K562 (cell line): ENCODE results near the gene TMEM131. TPM values are rescaled to one million over a fixed set of nuclear protein-coding genes. Genes with fewer than 3 reads are reported as not detected.

Experiments
- BCL6 ChIP-seq: fragments of 250-450 bp; sonication (Bioruptor Pico); IDR thresholded peaks from 2 replicates; pipeline ENCODE4 v1.4.0; 2020
- CHD7 ChIP-seq: fragments of 200-600 bp; sonication (generic); IDR thresholded peaks from one replicate; pipeline ENCODE4 v1.6.1; 2012; ENCODE audit warnings: mild to moderate bottlenecking, low read depth, low read length, inconsistent platforms
- ILK ChIP-seq: fragments of 450-650 bp; IDR thresholded peaks from 2 replicates; pipeline ENCODE4 v1.6.1; 2016; ENCODE audit warnings: missing genetic modification characterization, low read depth, mild to moderate bottlenecking, missing compliant biosample characterization, moderate library complexity, borderline replicate concordance
- NCOA4 ChIP-seq: fragments of 450-650 bp; IDR thresholded peaks from 2 replicates; pipeline ENCODE4 v1.6.1; 2018; ENCODE audit warnings: mild to moderate bottlenecking; ENCODE audit not compliant: partially characterized antibody
- NFE2L1 ChIP-seq: fragments of 450-650 bp; IDR thresholded peaks from 2 replicates; pipeline ENCODE4 v1.6.1; 2016; ENCODE audit warnings: missing genetic modification characterization, low read depth, mild to moderate bottlenecking, missing compliant biosample characterization, moderate library complexity, borderline replicate concordance
- RBM15 ChIP-seq: fragments of 200-400 bp; formaldehyde crosslinking; IDR thresholded peaks from 2 replicates; pipeline ENCODE4 v1.6.1; 2018; ENCODE audit warnings: mild to moderate bottlenecking, low read length, moderate library complexity; ENCODE audit not compliant: insufficient read depth
- SAFB ChIP-seq: fragments of 200-400 bp; formaldehyde crosslinking; IDR thresholded peaks from 2 replicates; pipeline ENCODE4 v1.6.1; 2017; ENCODE audit warnings: low read depth, low read length, borderline replicate concordance
- SNAPC5 ChIP-seq: fragments of 250-450 bp; sonication (Bioruptor Pico); IDR thresholded peaks from 2 replicates; pipeline ENCODE4 v1.8.0; 2021; ENCODE audit warnings: moderate library complexity, mild to moderate bottlenecking, inconsistent platforms
- STAG1 ChIP-seq: sonication (generic); formaldehyde crosslinking; IDR thresholded peaks from 2 replicates; pipeline ENCODE4 v1.5.0; 2020; ENCODE audit warnings: missing genetic modification reagents, borderline replicate concordance
- XRCC4 ChIP-seq: IDR thresholded peaks from one replicate; pipeline ENCODE4 v1.6.1; 2011; ENCODE audit not compliant: insufficient read depth, insufficient read length; ENCODE audit errors: extremely low read depth
- ZNF24 ChIP-seq: fragments of 450-650 bp; IDR thresholded peaks from 2 replicates; pipeline ENCODE4 v1.6.1; 2016
- ZNF316 ChIP-seq: fragments of 450-650 bp; IDR thresholded peaks from 2 replicates; pipeline ENCODE4 v1.6.1; 2016
- polyA plus RNA-seq, 8 experiments: library from polyadenylated mRNA; depleted of rRNA in 4 of 8; stranded (reverse) in 5 of 8; unstranded in 3 of 8; fragments of >200 nt; fragmentation: Nextera tagmentation in 2 of 8; fragmentation: Illumina TruSeq in 1 of 8; extraction: Ambion mirVana in 2 of 8; extraction: Trizol in 1 of 8; gene quantifications; 2 replicates each; pipeline versions ENCODE4 v1.2.1 to v1.2.3, GENCODE V29; 2011 to 2014; ENCODE audit warnings: inconsistent platforms in 1 of 8, missing spikeins in 1 of 8
- total RNA-seq, 7 experiments: library from RNA; depleted of rRNA in 6 of 7; stranded (reverse); fragments of >200 nt in 6 of 7; fragmentation: Illumina TruSeq in 2 of 7; extraction: Trizol in 2 of 7; gene quantifications; 2 replicates each; pipeline versions ENCODE4 v1.2.1 to v1.2.3, GENCODE V29; 2011 to 2021; ENCODE audit warnings: low replicate concordance in 1 of 7

TMEM131 gene
- total and polyA plus RNA-seq, 9 of the 15 experiments (the other 6 are each of a cell fraction or from before 2014, with no cell fraction given) = 2.5 to 21.1 (median 12.4) TPM

- TF ChIP-seq CHD7 (no peak), BCL6 (CRISPR knock-in tag) (no peak), NFE2L1 (no peak), NCOA4 (no peak), STAG1 (CRISPR knock-in tag) (no peak), RBM15 (no peak), ZNF24 (no peak), SAFB (no peak), ZNF316 (no peak), SNAPC5 (CRISPR knock-in tag) (no peak), ILK (tag) (no peak), XRCC4 (no peak)
Observed at GRCh38 chr2:97738179-97739019, 257.3 kb downstream of the TMEM131 start (continued).
